GM21529 (cell line): ENCODE measurements around the gene GUCA1C.
A peak's percentile ranks its signal among the peaks of the same experiment; 100 is the strongest.

ENCODE experiments used
- ATAC-seq: cut with Tn5 transposase; IDR thresholded peaks from one replicate; pipeline ENCODE4 v1.9.1; 2021; ENCODE audit not compliant: unreplicated experiment

GUCA1C gene

GRCh38 chr3:108953700-108954099 is at the start of gene GUCA1C:
Gene GUCA1C (minus strand): TSS chr3:108953879. CDS start chr3:108953762, 117 bp downstream.
- no peak for ATAC-seq

GRCh38 chr3:108998436-108998835 is 44.8 kb upstream of the GUCA1C start:
- no peak for ATAC-seq

GRCh38 chr3:108985844-108986243 is 32.2 kb upstream of the GUCA1C start:
- ATAC-seq, result no peak

DNA sequence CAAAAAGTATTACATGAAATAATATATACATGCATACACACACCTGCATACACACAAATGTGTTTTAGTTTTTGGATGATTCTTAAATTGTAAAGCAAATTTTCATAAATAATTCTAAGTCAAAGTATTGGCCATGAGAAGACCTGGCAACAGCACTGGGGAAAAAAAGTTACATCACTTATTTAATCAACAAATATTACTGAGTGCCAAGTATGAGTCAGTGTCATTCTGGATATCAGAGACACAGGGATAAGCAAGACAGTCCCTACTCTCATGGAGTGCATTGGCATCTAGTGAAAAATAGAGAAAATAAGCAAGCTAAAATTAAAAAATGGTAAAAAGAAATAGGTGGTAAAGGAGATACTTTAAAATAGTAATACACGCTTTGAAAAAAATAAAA is 29.4 kb upstream of the GUCA1C start:
- no peak for ATAC-seq

DNA sequence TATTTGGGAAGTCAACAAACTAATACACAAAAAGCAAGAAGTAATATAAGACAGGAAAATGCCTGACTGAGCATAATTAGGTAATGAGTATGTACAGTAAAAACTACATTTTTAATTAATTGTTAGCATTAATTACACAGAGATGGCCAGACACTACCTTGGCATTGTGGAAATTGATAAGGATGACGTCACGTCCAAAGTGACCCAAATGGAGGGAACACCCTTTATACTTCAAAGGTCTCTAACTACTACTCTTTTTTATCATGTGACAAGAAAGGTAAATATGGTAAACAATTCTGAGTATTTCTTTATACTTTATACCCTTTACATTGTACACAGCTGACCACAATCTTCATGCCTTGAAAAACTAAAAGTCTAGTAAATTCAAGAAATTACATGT is 22.4 kb upstream of the GUCA1C start:
- ATAC-seq, result no peak

- ATAC-seq, result no peak
Measured at GRCh38 chr3:108973019-108973418, 19.3 kb upstream of the GUCA1C start.

GRCh38 chr3:108972482-108972881 is 18.8 kb upstream of the GUCA1C start:
- ATAC-seq, result no peak

GRCh38 chr3:108970561-108970960 is 16.9 kb upstream of the GUCA1C start:
- ATAC-seq, result no peak

- no peak for ATAC-seq
Measured at GRCh38 chr3:108966773-108967172, 13.1 kb upstream of the GUCA1C start.

- no peak for ATAC-seq
Measured at GRCh38 chr3:108959017-108959416, 5.3 kb upstream of the GUCA1C start.

DNA sequence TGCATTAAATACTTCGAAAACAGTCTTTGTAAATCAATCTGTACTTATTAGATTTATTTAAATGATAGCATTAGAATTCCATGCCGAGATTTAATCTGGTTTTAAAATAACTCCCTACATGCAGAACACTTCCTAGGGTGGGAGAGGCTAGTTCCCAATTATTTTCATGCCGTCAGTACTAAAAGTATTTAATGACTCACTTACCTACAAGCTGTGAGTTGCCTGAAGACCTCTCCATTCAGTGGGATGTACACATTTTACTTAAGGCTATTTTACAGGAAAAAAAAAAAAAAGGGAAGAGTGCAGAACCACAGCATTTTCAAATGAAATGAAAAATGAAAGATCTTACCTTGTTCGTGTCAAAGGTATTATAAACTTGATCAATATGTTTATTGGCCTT is 469 bp downstream of the GUCA1C start:
- ATAC-seq, result no peak

DNA sequence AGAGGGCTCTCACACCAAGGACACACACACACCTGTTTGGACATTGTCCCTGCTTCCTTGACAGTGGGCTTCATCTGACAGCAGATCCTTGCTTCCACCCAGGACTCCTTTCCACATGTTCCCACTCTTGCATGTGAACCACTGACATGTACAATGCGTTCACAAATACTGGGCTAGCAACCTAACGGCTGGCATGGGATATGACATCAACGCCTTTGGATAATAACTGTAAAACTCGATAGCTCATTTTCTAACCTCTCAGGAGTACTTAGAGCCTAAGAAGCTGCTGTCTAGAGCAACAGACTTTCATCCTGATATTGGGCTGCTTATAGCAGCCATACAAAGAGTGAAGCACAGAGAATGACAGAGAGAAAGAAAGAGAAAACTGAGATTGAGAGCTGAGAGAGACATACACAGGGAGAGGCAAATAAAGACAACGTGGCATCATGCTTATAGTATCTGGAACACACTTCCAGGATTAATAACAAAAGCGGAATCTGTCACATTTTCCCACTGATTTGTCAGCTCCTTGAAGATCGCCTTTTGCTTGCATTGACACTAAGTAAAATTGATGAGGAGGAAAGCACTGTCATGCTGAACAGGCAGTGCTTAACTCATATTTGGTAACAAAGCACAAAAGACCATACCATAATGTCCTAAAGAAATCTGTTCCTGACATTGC is 1.7 kb downstream of the GUCA1C start:
- ATAC-seq, result no peak

GRCh38 chr3:108947855-108948254 is 5.8 kb downstream of the GUCA1C start:
- no peak for ATAC-seq

DNA sequence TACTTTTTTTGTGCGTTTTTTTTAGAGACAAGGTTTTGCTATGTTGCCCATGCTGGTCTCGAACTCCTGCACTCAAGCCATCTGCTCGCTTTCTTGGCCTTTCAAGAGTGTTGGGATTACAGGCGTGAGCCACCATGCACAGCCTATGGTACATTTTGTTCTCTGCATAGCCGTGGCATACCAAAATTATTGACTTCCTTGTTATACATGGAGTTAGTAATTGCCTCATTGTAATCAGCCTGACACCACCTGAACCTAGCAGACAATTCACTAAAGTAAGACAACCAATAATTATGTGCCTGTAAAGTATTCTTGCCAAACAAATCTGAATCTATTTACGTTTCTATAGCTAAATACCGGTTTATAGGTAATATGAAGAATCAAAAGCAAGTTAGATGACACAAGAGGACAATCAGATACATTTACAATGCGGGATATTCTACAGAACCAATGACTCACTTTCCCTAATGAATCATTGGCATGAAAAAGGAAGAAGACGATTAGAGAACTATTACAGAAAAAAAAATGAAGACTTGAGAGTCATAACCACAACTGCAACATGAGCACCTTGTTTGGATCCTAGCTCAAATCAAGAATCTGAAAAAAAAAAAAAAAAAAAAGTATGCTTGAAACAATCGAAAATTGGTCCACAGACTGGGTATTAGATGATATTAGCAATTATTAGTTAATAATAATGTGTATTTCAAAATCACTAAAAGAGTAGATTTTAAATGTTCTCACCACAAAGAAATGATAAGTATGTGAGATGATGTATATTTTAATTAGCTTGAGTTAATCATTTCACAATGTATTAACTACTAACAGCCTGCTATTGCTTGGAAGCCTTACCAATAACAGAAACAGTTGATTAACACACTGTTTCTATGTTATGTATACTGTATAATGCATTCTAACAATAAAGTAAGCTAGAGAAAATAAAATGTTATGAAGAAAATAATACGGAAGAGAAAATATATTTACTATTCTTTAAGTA is 7.1 kb downstream of the GUCA1C start:
- no peak for ATAC-seq

DNA sequence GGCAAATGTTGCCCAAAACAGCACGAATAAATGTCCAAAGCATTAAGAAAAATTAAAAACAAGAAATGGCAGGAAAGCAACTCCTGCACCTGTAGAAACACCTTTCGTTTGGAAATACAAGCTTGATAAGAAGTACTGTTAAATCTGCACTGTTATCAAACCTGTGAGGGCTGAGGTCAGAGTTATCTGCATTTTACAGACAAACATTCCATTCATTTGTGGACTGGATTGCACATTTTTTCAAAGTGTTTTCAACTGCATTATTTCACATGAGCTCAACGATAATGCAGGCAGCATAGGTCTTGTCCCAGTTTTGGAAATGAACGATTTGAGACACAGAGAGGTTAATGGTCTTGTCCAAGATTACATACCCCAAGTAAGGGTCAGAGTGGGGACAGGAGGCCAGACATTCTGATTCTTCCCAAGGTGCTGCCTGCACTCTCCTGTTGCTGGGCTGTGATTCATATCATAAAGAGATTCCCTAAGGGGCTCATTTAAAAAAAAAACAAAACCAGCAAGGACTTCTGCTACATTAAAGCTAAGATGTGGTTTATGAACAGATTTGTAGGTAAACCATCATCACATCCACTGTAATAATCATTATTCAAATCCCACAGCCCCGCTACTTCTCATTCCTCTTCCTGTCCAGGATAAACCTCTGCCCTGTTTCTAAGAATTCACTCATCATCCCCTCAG is 13.0 kb downstream of the GUCA1C start:
- no peak for ATAC-seq

- no peak for ATAC-seq
Measured at GRCh38 chr3:108940166-108940565, 13.5 kb downstream of the GUCA1C start.

DNA sequence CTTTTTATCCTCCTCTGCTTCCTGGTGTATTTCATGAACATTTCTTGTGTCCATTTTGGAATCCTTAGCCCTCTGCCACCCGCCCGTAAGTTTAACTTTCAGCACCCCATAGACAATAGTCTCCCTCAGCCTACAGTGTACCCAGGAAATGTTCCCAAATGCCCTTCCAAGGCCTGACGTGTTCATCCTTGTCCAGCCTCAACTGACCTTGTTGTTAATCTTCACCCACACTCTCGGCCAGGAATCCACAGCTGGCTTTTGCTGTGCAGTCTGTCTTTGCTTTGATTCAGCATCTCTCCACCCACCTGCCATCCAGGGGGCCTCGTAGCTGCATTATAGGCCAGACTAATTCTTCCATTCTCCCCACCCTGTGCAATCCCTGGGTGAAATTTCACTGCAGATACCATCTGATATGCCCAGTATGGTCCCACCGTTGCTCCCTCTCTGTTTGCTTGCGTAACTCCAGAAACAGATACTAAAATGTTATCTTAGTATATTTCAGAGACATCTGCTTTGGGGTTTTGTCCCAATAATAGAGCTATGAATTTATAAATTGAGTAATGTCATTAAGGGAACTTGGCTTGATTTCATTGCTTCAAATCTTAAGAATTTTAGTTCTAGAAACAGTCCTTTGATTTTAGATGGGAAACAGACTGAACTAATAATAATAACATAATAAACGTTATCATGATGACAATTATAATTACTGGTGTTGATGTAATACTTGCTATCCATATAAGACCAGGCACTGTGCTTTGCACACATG is 16.6 kb downstream of the GUCA1C start:
- no peak for ATAC-seq

GRCh38 chr3:108931035-108931434 is 22.6 kb downstream of the GUCA1C start:
- ATAC-seq, result no peak

DNA sequence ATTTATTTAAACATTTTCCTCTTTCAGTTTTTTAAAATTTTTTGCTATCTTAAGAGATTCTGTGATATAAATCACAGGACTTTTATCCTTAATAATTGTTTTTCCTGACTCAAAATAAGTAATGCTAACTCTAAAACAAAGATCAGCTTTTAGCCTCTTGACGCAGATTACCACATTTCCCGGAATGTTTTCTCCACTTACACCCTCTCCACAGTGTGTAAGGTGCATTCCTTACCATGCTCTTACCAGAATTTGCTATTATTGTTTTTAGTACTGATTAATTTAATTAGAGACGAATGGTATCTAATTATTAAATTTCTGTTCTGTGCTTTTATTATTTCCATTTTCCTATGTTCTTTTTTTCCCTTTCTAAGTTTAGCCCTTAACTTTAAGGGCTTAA is 34.8 kb downstream of the GUCA1C start:
- no peak for ATAC-seq

- ATAC-seq, result peak; percentile 98
Measured at GRCh38 chr3:108914774-108915641, 38.7 kb downstream of the GUCA1C start.
